Endodermal cell (in vitro differentiated cells): ENCODE results near the gene SDK1. TPM values are rescaled to one million over a fixed set of nuclear protein-coding genes. Genes with fewer than 3 reads are reported as not detected.

ENCODE experiments used
- DNase-seq: peaks from one replicate; pipeline ENCODE4 v3.0.0-alpha.2; 2017
- H3K27ac ChIP-seq: 2 replicates; pipeline ENCODE4 v1.5.1; 2013; ENCODE audit warnings: mild to moderate bottlenecking, low read depth, low read length, moderate library complexity
- H3K27me3 ChIP-seq: 2 replicates; pipeline ENCODE4 v1.6.1; 2013; ENCODE audit warnings: mild to moderate bottlenecking, low read length, moderate library complexity; ENCODE audit not compliant: insufficient read depth, control insufficient read depth, poor library complexity, severe bottlenecking
- H3K36me3 ChIP-seq: 2 replicates; pipeline ENCODE4 v1.7.0; 2013; ENCODE audit warnings: mild to moderate bottlenecking, low read length, moderate library complexity; ENCODE audit not compliant: control insufficient read depth, insufficient read depth
- H3K4me1 ChIP-seq: one replicate; pipeline ENCODE4 v1.7.0; 2013; ENCODE audit warnings: low read length; ENCODE audit not compliant: control insufficient read depth, insufficient read depth
- H3K4me3 ChIP-seq: 2 replicates; pipeline ENCODE4 v1.5.1; 2013; ENCODE audit warnings: mild to moderate bottlenecking, low read length, moderate library complexity
- H3K9ac ChIP-seq: 2 replicates; pipeline ENCODE4 v1.6.1; 2013; ENCODE audit warnings: mild to moderate bottlenecking, low read length, moderate library complexity; ENCODE audit not compliant: poor library complexity, severe bottlenecking; ENCODE audit errors: extremely low read depth
- H3K9me3 ChIP-seq: 2 replicates; pipeline ENCODE4 v1.6.1; 2013; ENCODE audit warnings: mild to moderate bottlenecking, low read length, moderate library complexity; ENCODE audit not compliant: control insufficient read depth
- H3K27ac Mint-ChIP-seq: 2 replicates; pipeline ENCODE4 v1.8.0; 2020; ENCODE audit warnings: mixed read lengths
- H3K27me3 Mint-ChIP-seq: 2 replicates; pipeline ENCODE4 v1.8.0; 2021; ENCODE audit warnings: mild to moderate bottlenecking, mixed read lengths; ENCODE audit not compliant: insufficient read depth
- H3K36me3 Mint-ChIP-seq: 2 replicates; pipeline ENCODE4 v1.8.0; 2020; ENCODE audit warnings: low read depth, mixed read lengths
- H3K4me1 Mint-ChIP-seq: 2 replicates; pipeline ENCODE4 v1.8.0; 2020; ENCODE audit warnings: mixed read lengths
- H3K4me3 Mint-ChIP-seq: 2 replicates; pipeline ENCODE4 v1.8.0; 2020; ENCODE audit warnings: mild to moderate bottlenecking, moderate library complexity, mixed read lengths
- H3K9me3 Mint-ChIP-seq: 2 replicates; pipeline ENCODE4 v1.8.0; 2020; ENCODE audit warnings: mild to moderate bottlenecking, mixed read lengths
- CTCF ChIP-seq: fragments of 200-600 bp; sonication (generic); conservative IDR thresholded peaks from 2 replicates; pipeline ENCODE4 v1.5.0; 2021; ENCODE audit warnings: antibody characterized with exemption, mild to moderate bottlenecking
- WGBS, 2 experiments: methylation state at CpG; one replicate each; pipeline versions ENCODE4 v1.1.5 to v1.1.7; 2013; ENCODE audit warnings: missing lambda C conversion rate in 2 of 2, mixed read lengths in 1 of 2; ENCODE audit not compliant: insufficient coverage in 1 of 2, insufficient read length in 1 of 2; 5-methylcytosine and 5-hydroxymethylcytosine counted together
- total RNA-seq, 2 donors: library from RNA; stranded (reverse); fragmentation: NEBNext Ultra II Directional in 1 of 2; extraction: Animal tissue kit (Norgen Biotek cat#: 25700) in 1 of 2; gene quantifications; 2 replicates in 1 of 2; 3 replicates in 1 of 2; pipeline ENCODE4 v1.2.1, GENCODE V29; 2021

Gene SDK1
- total RNA-seq, 2 donors from 2014 or later, result 22.7 to 23.1 TPM

GRCh38 chr7:3895341-3896116 lies 594.5 kb downstream of the SDK1 start:
- H3K9me3 Mint-ChIP-seq, result no peaks in the 10 kb centered on the region
- no peak overlapping the region for H3K27ac Mint-ChIP-seq
- Histone ChIP-seq H3K9ac (no peak overlapping the region), H3K27ac (no peak overlapping the region), H3K27me3 (no peaks in the 10 kb centered on the region), H3K4me3 (no peak overlapping the region), H3K4me1 (no peaks in the 10 kb centered on the region), H3K9me3 (no peaks in the 10 kb centered on the region), H3K36me3 (no peaks in the 10 kb centered on the region)
- H3K36me3 Mint-ChIP-seq, result no peaks in the 10 kb centered on the region
- WGBS, 2 experiments, result 91 to 96% methylated on average over 5 to 9 of the region's 9 CpGs
- H3K27me3 Mint-ChIP-seq, result no peaks in the 10 kb centered on the region
- no peak for DNase-seq
- H3K4me3 Mint-ChIP-seq, result no peak overlapping the region
- no peak for TF ChIP-seq CTCF
- peaks cover 7% of the 10 kb centered on the region for H3K4me1 Mint-ChIP-seq

GRCh38 chr7:3896169-3896765 lies 595.2 kb downstream of the SDK1 start:
- no peak overlapping the region for H3K9ac ChIP-seq
- no peaks in the 10 kb centered on the region for H3K36me3 Mint-ChIP-seq
- no peak overlapping the region for H3K4me3 ChIP-seq
- H3K9me3 ChIP-seq, result no peaks in the 10 kb centered on the region
- H3K27me3 Mint-ChIP-seq, result no peaks in the 10 kb centered on the region
- no peak for TF ChIP-seq CTCF
- no peaks in the 10 kb centered on the region for H3K27me3 ChIP-seq
- 86 to 91% methylated on average over 3 to 6 of the region's 6 CpGs for WGBS, 2 experiments
- no peaks in the 10 kb centered on the region for H3K36me3 ChIP-seq
- no peaks in the 10 kb centered on the region for H3K4me1 ChIP-seq
- no peak overlapping the region for H3K4me3 Mint-ChIP-seq
- no peaks in the 10 kb centered on the region for H3K9me3 Mint-ChIP-seq
- no peak overlapping the region for H3K27ac Mint-ChIP-seq
- H3K27ac ChIP-seq, result no peak overlapping the region
- H3K4me1 Mint-ChIP-seq, result peaks cover 8% of the 10 kb centered on the region
- no peak for DNase-seq

GRCh38 chr7:3897430-3898372 lies 596.6 kb downstream of the SDK1 start:
- H3K4me1 Mint-ChIP-seq, result peaks cover 8% of the 10 kb centered on the region
- no peaks in the 10 kb centered on the region for H3K9me3 ChIP-seq
- 84 to 92% methylated on average over 6 to 10 of the region's 10 CpGs for WGBS, 2 experiments
- no peaks in the 10 kb centered on the region for H3K36me3 ChIP-seq
- no peak overlapping the region for H3K4me3 Mint-ChIP-seq
- no peak overlapping the region for H3K27ac ChIP-seq
- H3K27ac Mint-ChIP-seq, result no peak overlapping the region
- no peak overlapping the region for H3K4me3 ChIP-seq
- TF ChIP-seq CTCF, result peak; percentile 91
- no peaks in the 10 kb centered on the region for H3K4me1 ChIP-seq
- no peaks in the 10 kb centered on the region for H3K36me3 Mint-ChIP-seq
- no peaks in the 10 kb centered on the region for H3K27me3 Mint-ChIP-seq
- H3K9me3 Mint-ChIP-seq, result no peaks in the 10 kb centered on the region
- peak; percentile 56 for DNase-seq
- H3K27me3 ChIP-seq, result no peaks in the 10 kb centered on the region
- H3K9ac ChIP-seq, result no peak overlapping the region
